ENCODE data around the gene CCDC91.
A peak's percentile ranks its signal among the peaks of the same experiment; 100 is the strongest.
"Not testable (repeated sequence)": the region's sequence is repeated elsewhere in the genome, so short reads cannot be mapped to it uniquely, and the experiment has no call there.

The CCDC91 gene

GRCh38 chr12:28186500-28186899, 3.8 kb upstream of the CCDC91 start:
- DNase-seq = no peak

GRCh38 chr12:28189784-28190320, 404 bp upstream of the CCDC91 start:
- DNase-seq = no peak

DNA sequence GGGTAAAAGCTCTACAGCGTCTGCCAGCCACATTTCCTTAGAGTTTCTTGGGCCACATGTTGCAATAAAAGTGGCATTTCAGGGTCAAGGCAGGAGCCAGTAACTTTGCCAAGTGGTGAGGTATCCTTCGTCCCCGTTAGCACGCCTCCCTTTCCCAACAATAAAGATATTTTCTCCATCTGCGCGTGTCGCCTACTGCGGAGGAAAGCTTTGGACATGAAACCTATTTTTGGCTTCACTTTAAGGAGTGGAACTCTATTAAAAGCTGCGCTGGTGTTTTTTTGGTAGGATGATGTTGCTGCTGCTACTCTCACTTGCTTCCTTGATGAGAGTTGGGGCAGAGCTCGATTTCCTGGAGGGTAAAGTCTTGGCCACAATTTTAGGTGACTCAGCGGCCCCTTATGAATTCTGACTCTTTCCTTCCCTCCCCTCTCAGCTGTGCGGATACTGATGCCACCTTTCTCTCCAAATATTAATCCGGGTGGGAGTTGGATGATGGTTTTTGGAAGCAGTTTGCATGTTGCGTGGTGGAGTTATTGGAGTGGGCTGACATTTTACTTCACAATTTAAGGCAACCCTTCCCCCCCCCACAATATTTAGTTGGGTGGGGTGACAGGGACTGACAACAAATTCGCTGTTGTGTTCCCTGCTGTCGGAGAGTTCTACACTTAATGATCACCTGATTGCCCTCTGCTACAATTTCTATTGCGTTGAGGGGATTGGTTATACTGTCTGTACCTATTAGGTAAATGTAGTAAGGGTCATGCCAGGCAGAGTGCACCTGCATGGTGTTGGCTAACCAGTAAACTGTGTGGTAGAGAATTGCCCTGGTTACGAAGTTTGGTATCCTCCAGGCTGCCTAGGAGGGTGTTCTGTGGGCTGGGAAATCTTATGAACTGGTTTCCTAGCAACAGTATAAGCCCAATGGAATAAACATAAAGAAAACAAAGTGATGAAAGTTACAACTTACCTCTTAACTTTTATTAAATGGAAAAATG, 1.1 kb downstream of the CCDC91 start:
- DNase-seq = no peak

DNA sequence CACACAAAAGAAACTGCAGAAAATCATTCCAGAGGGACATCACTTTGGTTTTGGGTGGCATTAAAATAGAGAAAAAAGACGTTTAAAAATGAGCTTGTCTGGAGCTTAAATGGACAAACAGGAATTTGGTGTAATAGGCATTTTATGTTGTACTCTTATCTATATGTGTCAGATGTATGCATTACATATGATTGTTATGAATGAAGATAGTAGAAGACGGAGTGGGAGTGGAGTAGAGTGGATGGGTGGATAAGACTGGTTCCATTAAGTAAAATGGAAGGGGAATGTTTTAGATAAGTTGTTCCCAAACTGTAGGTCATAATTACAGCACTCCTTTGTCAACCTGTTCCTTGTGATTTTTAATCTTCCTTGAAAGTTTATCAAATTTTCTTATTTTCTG, 1.9 kb downstream of the CCDC91 start:
- DNase-seq = no peak

- not testable (repeated sequence) for DNase-seq
Observed at GRCh38 chr12:28194621-28195020, 4.4 kb downstream of the CCDC91 start.

DNA sequence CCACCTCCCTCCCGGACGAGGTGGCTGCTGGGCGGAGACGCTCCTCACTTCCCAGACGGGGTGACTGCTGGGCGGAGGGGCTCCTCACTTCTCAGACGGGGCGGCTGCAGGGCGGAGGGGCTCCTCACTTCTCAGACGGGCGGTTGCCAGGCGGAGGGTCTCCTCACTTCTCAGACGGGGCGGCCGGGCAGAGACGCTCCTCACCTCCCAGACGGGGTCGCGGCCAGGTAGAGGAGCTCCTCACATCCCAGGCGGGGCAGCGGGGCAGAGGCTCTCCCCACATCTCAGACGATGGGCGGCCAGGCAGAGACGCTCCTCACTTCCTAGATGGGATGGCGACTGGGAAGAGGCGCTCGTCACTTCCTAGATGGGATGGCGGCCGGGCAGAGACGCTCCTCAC, 10.9 kb downstream of the CCDC91 start:
- not testable (repeated sequence) for DNase-seq

DNA sequence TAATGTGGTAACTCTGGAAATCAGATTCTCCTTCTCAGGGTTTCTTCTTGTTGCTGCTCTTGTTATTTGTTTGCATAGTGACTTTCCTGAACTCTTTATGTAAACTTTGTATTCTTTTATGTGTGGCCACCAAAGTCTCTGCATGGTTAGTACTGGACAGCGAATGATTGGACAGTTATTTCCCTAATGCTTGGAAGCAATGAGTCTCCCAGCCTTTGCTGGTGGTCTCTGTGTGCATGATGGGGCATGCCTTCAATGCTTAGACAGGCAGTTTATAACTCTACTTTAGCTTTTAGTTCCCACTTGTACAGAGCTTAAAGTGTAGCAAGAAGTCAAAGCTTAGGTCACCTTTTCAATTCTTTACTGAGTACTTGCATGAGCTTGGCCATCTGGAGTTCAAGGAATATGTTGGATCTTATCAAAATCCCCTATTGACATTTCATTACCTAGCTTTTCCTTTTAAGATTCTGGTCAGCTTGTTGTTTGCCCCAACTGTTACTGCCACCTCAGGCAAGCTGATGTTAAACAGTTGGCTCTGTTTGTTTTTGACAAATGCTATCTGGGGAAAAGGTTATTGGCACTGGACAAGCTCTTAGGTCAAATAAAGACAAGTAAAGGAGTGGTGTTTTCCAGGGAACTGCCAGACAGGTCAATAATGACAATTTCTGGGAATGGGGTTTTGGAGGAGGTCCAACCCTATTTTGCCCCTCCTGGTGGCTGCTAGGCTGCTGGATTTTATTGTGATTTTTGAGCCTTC, 12.3 kb downstream of the CCDC91 start:
- DNase-seq = no peak

- DNase-seq = no peak
Observed at GRCh38 chr12:28209782-28210181, 19.5 kb downstream of the CCDC91 start.

- DNase-seq = no peak
Observed at GRCh38 chr12:28212182-28212581, 21.9 kb downstream of the CCDC91 start.

DNA sequence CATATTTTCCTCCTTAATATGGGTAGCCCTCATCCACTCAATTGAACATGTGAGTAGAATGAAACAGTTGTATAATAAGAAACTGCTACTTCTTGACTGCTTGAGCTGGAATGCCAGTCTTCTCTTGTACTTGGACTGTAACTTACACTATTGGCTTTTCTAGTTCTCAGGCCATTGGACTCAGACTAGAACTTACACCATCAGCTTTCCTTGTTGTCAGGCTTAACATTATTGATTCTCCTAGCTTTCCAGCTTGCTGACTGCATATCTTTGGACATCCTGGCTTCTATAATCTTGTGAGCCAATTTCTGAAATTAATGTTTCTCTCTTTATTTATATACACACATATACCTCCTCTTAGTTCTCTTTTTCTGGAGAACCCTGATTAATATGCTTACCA, 24.8 kb downstream of the CCDC91 start:
- no peak for DNase-seq

DNA sequence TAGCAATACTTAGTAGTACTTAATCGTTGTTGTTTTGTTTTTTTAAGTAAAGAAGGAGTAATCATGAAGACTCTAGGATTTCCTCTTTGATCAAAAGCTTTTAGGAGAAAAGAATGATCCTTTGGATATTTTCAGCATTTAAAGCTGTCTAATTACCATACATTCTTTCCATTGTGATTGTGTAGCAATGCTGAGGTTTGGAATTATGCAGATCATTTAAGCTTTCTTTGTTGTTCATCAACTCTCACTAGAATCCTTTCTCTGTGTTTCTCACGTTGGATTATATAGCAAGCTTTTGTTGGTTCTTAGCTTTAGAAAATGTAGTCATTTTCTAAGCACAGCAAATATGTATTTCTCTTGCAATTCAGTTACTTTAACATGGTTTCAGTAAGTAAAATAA, 25.8 kb downstream of the CCDC91 start:
- DNase-seq = no peak

- DNase-seq = no peak
Observed at GRCh38 chr12:28217805-28218204, 27.5 kb downstream of the CCDC91 start.

DNA sequence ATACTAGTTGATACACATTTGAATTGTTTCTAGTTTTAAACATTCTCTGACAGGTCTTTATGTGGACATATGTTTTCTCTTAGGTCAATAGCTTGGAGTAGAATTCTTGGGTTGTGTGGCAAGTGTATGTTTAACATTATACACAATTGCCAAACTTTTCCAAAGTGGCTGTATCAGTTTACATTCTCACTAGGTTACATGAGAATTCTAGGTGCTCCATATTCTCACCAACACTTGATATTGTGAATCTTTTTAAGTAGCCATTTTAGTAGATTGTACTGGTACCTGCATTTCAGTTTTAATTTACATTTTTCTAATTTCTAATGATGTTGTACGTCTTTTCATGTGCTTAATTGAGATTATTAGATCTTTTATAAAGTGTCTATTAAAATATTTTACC, 28.6 kb downstream of the CCDC91 start:
- no peak for DNase-seq

DNA sequence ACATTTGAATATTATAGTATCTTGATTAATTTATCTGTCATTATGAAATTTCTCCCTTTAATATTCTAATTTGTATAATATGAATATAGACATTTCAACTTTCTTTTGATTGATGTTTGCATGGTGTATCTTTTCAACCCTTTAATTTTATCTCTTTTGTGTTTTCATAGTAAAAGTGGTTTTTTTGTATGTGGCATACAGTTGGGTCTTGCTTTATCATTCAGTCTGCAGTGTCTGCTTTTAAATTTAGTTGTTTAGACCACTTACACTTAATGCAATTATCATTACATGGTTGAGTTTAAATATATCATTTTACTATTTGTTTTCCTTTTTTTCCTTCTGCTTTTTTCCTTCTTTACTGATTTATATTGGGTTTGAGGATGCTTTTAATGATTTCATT, 29.6 kb downstream of the CCDC91 start:
- DNase-seq = no peak

GRCh38 chr12:28222081-28222700, 31.9 kb downstream of the CCDC91 start:
- DNase-seq = no peak

DNA sequence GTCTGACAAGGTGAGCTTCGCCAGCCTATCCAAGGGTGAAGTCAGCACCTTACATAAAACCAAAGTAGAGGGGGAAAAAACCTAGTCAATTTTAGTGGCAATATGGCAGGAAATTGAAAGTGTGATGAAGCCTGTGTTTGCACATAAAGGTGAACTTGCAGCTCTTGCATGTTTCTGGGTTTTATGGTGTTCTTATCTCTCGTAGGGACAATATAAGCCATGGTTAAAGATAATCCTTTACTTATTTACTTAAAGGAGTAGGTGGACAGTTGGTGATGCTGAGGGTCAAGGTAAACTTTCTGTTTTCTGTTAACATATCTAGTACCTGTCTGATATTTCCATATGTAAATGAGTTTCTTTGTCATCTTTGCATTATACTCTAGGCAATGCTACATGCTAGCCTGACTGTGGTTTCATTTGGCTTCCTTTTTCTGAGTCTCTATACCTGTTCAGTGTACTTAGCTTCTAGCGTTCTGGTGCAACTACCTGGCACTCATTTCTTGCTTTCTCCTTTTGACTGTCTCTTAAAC, 32.8 kb downstream of the CCDC91 start:
- DNase-seq = no peak

DNA sequence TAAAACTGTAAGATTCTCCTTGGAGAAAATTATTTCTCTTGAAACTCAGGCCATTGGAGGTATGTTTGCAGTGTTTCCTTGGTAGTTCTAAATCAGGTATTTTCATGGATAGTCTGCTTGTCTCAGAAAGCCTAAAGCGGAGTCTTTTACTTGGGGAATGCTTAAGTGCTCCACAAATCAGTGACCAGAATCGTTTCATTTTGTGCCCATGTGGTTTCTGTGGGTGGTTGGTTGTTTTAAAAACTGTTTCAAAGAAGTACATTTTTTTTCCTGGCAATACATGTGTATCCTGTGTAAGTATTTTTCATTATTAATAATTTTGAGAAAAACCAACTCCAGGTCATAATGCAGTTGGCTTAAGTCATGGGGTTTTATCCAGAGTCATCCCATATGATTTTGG, 33.6 kb downstream of the CCDC91 start:
- no peak for DNase-seq

GRCh38 chr12:28226705-28227104, 36.4 kb downstream of the CCDC91 start:
- no peak for DNase-seq

GRCh38 chr12:28227251-28227650, 37.0 kb downstream of the CCDC91 start:
- DNase-seq = no peak

DNA sequence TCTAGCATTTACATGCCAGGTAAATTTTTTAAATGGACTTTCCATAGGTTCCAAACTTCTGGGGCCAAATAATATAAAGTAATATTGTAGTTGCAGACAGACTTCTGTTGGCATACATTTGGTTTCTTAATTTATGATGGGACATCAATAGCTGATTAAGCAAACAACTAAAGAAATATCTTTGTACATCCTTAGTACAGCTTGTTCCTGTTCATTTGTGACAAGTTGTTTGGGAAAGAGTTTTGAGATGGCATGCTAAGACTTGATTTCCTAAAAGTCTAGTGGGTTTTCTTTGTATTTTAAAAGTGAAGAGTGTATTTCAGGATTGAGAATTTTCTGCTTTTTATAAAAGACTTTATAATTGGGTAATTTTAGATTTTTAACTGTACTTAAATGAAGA, 41.0 kb downstream of the CCDC91 start:
- DNase-seq = no peak

- peak; percentile 12 for DNase-seq
Observed at GRCh38 chr12:28232211-28232928, 42.1 kb downstream of the CCDC91 start.

- DNase-seq = no peak
Observed at GRCh38 chr12:28234444-28234843, 44.2 kb downstream of the CCDC91 start.
